OCI-LY1 (cell line): ENCODE measurements around the gene ZNF664.

Experiments used
- CTCF ChIP-seq: fragments of 200-600 bp; sonication (generic), shearing (Covaris generic); IDR thresholded peaks from 2 replicates; pipeline ENCODE4 v1.5.1; 2017; ENCODE audit warnings: mild to moderate bottlenecking, antibody characterized with exemption, low read length, moderate library complexity, mixed read lengths
- EZH2 ChIP-seq: fragments of 200-600 bp; sonication (generic), shearing (Covaris generic); IDR thresholded peaks from 2 replicates; pipeline ENCODE4 v1.8.0; 2017; ENCODE audit warnings: borderline replicate concordance, mixed run types, mild to moderate bottlenecking, antibody characterized with exemption, low read length, moderate library complexity, mixed read lengths

GRCh38 chr12:123967121-123967586 lies 5.9 kb upstream of the ZNF664 start:
- TF ChIP-seq CTCF (no peak), EZH2 (no peak)
